H1 (cell line): ENCODE data around the gene HOXB8. TPM values are rescaled to one million over a fixed set of nuclear protein-coding genes. Genes with fewer than 3 reads are reported as not detected.
A peak's percentile ranks its signal among the peaks of the same experiment; 100 is the strongest.

Source experiments
- CTCF ChIA-PET: fragments of 300-600 bp; sonication (Branson Sonifier 250); formaldehyde crosslinking; loops from one replicate; lab custom pipeline; 2021; ENCODE audit not compliant: partially characterized antibody; lab: Charles Lee
- POLR2A ChIA-PET: fragments of 300-600 bp; sonication (Branson Sonifier 250); formaldehyde crosslinking; loops from one replicate; lab custom pipeline; 2021; ENCODE audit warnings: inconsistent platforms; ENCODE audit not compliant: partially characterized antibody; lab: Charles Lee
- DNase-seq, 2 experiments: peaks; one replicate each; pipeline versions ENCODE4 v3.0.0 to v3.0.0-alpha.2; 2010 to 2022; ENCODE audit warnings: low spot score in 2 of 2, low read depth in 1 of 2, mixed read lengths in 1 of 2
- FAIRE-seq: peaks from 2 replicates; lab custom pipeline; 2011; peaks lifted over from hg19 to GRCh38; lab: Jason Lieb, UNC
- H2AFZ ChIP-seq: 2 replicates; pipeline ENCODE4 v1.8.1; 2012; ENCODE audit warnings: low read length, inconsistent platforms
- H2AK5ac ChIP-seq: 2 replicates; pipeline ENCODE4 v1.6.1; 2013; ENCODE audit warnings: low read depth, low read length
- H2BK120ac ChIP-seq: replicated peaks from 2 replicates; pipeline ENCODE3; 2013; ENCODE audit warnings: low read depth, low read length, inconsistent platforms
- H2BK12ac ChIP-seq: 2 replicates; pipeline ENCODE4 v1.6.1; 2013; ENCODE audit warnings: low read depth, low read length
- H2BK15ac ChIP-seq: 2 replicates; pipeline ENCODE4 v1.6.1; 2013; ENCODE audit warnings: low read length
- H2BK20ac ChIP-seq: 2 replicates; pipeline ENCODE4 v1.6.1; 2013; ENCODE audit warnings: low read length
- H2BK5ac ChIP-seq: 2 replicates; pipeline ENCODE4 v1.6.1; 2013; ENCODE audit warnings: low read depth, low read length
- H3K14ac ChIP-seq: 2 replicates; pipeline ENCODE4 v1.6.1; 2013; ENCODE audit warnings: inconsistent platforms; ENCODE audit not compliant: insufficient read length
- H3K18ac ChIP-seq: 2 replicates; pipeline ENCODE4 v1.6.1; 2013; ENCODE audit warnings: low read length; ENCODE audit errors: extremely low read depth
- H3K23ac ChIP-seq: 2 replicates; pipeline ENCODE4 v1.6.1; 2013; ENCODE audit warnings: inconsistent platforms; ENCODE audit not compliant: insufficient read length
- H3K23me2 ChIP-seq: 2 replicates; pipeline ENCODE4 v1.6.1; 2013; ENCODE audit warnings: low read depth, low read length
- H3K27ac ChIP-seq: 2 replicates; pipeline ENCODE4 v1.6.1; 2011; ENCODE audit warnings: low read depth, low read length, inconsistent platforms
- H3K27me3 ChIP-seq, 4 experiments: replicated peaks in 1 of 4; 1 replicate in 1 of 4; 2 replicates in 3 of 4; pipeline versions ENCODE4 v1.6.1 to v1.8.1; 2011 to 2013; ENCODE audit warnings: low read length in 3 of 4, mild to moderate bottlenecking in 3 of 4, inconsistent platforms in 2 of 4, mixed read lengths in 2 of 4, moderate library complexity in 1 of 4; ENCODE audit not compliant: control insufficient read depth in 3 of 4, insufficient read depth in 3 of 4; ENCODE audit errors: extremely low read depth in 1 of 4
- H3K36me3 ChIP-seq, 4 experiments: 2 replicates each; pipeline versions ENCODE4 v1.6.1 to v1.8.1; 2011 to 2013; ENCODE audit warnings: mild to moderate bottlenecking in 4 of 4, low read length in 3 of 4, moderate library complexity in 2 of 4, control low read depth in 1 of 4, inconsistent platforms in 1 of 4; ENCODE audit not compliant: insufficient read depth in 4 of 4, control insufficient read depth in 2 of 4
- H3K4ac ChIP-seq: replicated peaks from 2 replicates; pipeline ENCODE3; 2013; ENCODE audit warnings: low read length, low read depth, mixed read lengths, inconsistent platforms; ENCODE audit not compliant: insufficient read length
- H3K4me1 ChIP-seq, 4 experiments: replicated peaks in 1 of 4; 1 replicate in 1 of 4; 2 replicates in 3 of 4; pipeline versions ENCODE4 v1.6.1 to v1.8.1; 2011 to 2013; ENCODE audit warnings: low read length in 3 of 4, inconsistent platforms in 2 of 4, mixed read lengths in 1 of 4; ENCODE audit not compliant: insufficient read depth in 4 of 4, control insufficient read depth in 3 of 4
- H3K4me2 ChIP-seq, 2 experiments: 2 replicates each; pipeline versions ENCODE4 v1.6.1 to v1.8.1; 2011 to 2013; ENCODE audit warnings: low read depth in 2 of 2, low read length in 2 of 2, control low read depth in 1 of 2, inconsistent platforms in 1 of 2, mild to moderate bottlenecking in 1 of 2; ENCODE audit not compliant: insufficient read depth in 1 of 2
- H3K4me3 ChIP-seq, 4 experiments: fragments of 200-600, 300-600 bp in 1 of 4; sonication (generic), shearing (Covaris generic), sonication (Bioruptor Twin) in 1 of 4; 2 replicates each; pipeline versions ENCODE4 v1.5.1 to v1.8.1; 2011 to 2016; ENCODE audit warnings: low read length in 4 of 4, low read depth in 3 of 4, control low read depth in 2 of 4, inconsistent platforms in 2 of 4, mild to moderate bottlenecking in 2 of 4, mixed read lengths in 1 of 4, moderate library complexity in 1 of 4; ENCODE audit not compliant: insufficient read depth in 2 of 4; ENCODE audit errors: extremely low read depth in 1 of 4
- H3K56ac ChIP-seq: replicated peaks from 2 replicates; pipeline ENCODE3; 2013; ENCODE audit warnings: low read depth, mild to moderate bottlenecking, mixed read lengths, low read length, inconsistent platforms; ENCODE audit not compliant: insufficient read length
- H3K79me1 ChIP-seq: 2 replicates; pipeline ENCODE4 v1.6.1; 2013; ENCODE audit warnings: low read depth, low read length, control low read depth
- H3K79me2 ChIP-seq, 2 experiments: 2 replicates each; pipeline versions ENCODE4 v1.6.1 to v1.8.1; 2012 to 2013; ENCODE audit warnings: low read length in 2 of 2, mild to moderate bottlenecking in 2 of 2, inconsistent platforms in 1 of 2; ENCODE audit not compliant: insufficient read depth in 2 of 2, control insufficient read depth in 1 of 2
- H3K9ac ChIP-seq, 4 experiments: replicated peaks in 1 of 4; 1 replicate in 1 of 4; 2 replicates in 3 of 4; pipeline versions ENCODE4 v1.6.1 to v1.8.1; 2011 to 2013; ENCODE audit warnings: low read depth in 3 of 4, low read length in 3 of 4, control low read depth in 2 of 4, mild to moderate bottlenecking in 2 of 4, moderate library complexity in 2 of 4, inconsistent platforms in 1 of 4; ENCODE audit errors: extremely low read depth in 1 of 4
- H3K9me3 ChIP-seq, 2 experiments: 2 replicates each; pipeline versions ENCODE4 v1.6.1 to v1.8.1; 2012 to 2013; ENCODE audit warnings: mild to moderate bottlenecking in 2 of 2, moderate library complexity in 2 of 2, control low read depth in 1 of 2, inconsistent platforms in 1 of 2, low read depth in 1 of 2, low read length in 1 of 2, mixed read lengths in 1 of 2; ENCODE audit not compliant: insufficient read depth in 2 of 2
- H4K20me1 ChIP-seq, 2 experiments: replicated peaks in 1 of 2; 2 replicates each; pipeline versions ENCODE3 to v1.8.1; 2011 to 2013; ENCODE audit warnings: inconsistent platforms in 2 of 2, low read length in 2 of 2, mild to moderate bottlenecking in 1 of 2; ENCODE audit not compliant: insufficient read depth in 2 of 2, control insufficient read depth in 1 of 2
- H4K5ac ChIP-seq: 2 replicates; pipeline ENCODE4 v1.6.1; 2013; ENCODE audit warnings: low read length, low read depth, mixed read lengths, inconsistent platforms; ENCODE audit not compliant: insufficient read length
- H4K8ac ChIP-seq: 2 replicates; pipeline ENCODE4 v1.8.0; 2013; ENCODE audit warnings: mild to moderate bottlenecking, moderate library complexity, low read length, inconsistent platforms; ENCODE audit not compliant: insufficient read depth; ENCODE audit errors: extremely low read depth
- H4K91ac ChIP-seq: replicated peaks from 2 replicates; pipeline ENCODE3; 2013; ENCODE audit warnings: low read length, mixed read lengths, inconsistent platforms; ENCODE audit not compliant: insufficient read length
- CBX5 ChIP-seq: fragments of 300-800, 300-1000 bp; sonication (generic); IDR thresholded peaks from 2 replicates; pipeline ENCODE4 v1.7.1; 2016; ENCODE audit warnings: antibody characterized with exemption, low read length, low read depth
- CBX8 ChIP-seq: fragments of 300-800, 300-1000 bp; sonication (generic); IDR thresholded peaks from 2 replicates; pipeline ENCODE4 v1.7.1; 2016; ENCODE audit warnings: low read depth, low read length, borderline replicate concordance
- EGR1 ChIP-seq: IDR thresholded peaks from 2 replicates; pipeline ENCODE4 v1.6.1; 2011; ENCODE audit warnings: low read depth, low read length, borderline replicate concordance
- KDM1A ChIP-seq: fragments of 200-600, 300-600 bp; sonication (generic); IDR thresholded peaks from 2 replicates; pipeline ENCODE4 v1.7.1; 2016; ENCODE audit warnings: mild to moderate bottlenecking, low read length, borderline replicate concordance
- POU5F1 ChIP-seq: IDR thresholded peaks from 2 replicates; pipeline ENCODE4 v1.6.1; 2011; ENCODE audit warnings: low read depth, mild to moderate bottlenecking, low read length, moderate library complexity
- RFX5 ChIP-seq: IDR thresholded peaks from 2 replicates; pipeline ENCODE4 v1.6.1; 2011; ENCODE audit warnings: low read depth, low read length, improper control_type of control experiment, borderline replicate concordance
- RNF2 ChIP-seq: fragments of 200-900, 300-1000 bp; sonication (generic); IDR thresholded peaks from 2 replicates; pipeline ENCODE4 v1.7.1; 2016; ENCODE audit warnings: borderline replicate concordance, low read depth, mild to moderate bottlenecking, antibody characterized with exemption, low read length; ENCODE audit not compliant: poor library complexity, severe bottlenecking; ENCODE audit errors: missing control alignments
- SIX5 ChIP-seq: IDR thresholded peaks from 2 replicates; pipeline ENCODE4 v1.6.1; 2011; ENCODE audit warnings: mild to moderate bottlenecking, low read depth, low read length
- WGBS, 2 experiments: shearing (Covaris generic) in 1 of 2; methylation state at CpG; one replicate each; pipeline versions ENCODE4 v1.1.6 to v1.1.7; 2013 to 2015; ENCODE audit warnings: low lambda C conversion rate in 2 of 2, mixed read lengths in 2 of 2, inconsistent platforms in 1 of 2, low coverage in 1 of 2, missing lambda C conversion rate in 1 of 2; ENCODE audit not compliant: insufficient replicate concordance in 2 of 2, insufficient coverage in 1 of 2, insufficient read length in 1 of 2; ENCODE audit errors: extremely low coverage in 1 of 2, missing lambda C conversion rate in 1 of 2; 5-methylcytosine and 5-hydroxymethylcytosine counted together
- polyA plus RNA-seq, 7 experiments: library from polyadenylated mRNA; depleted of rRNA in 3 of 7; stranded (reverse) in 5 of 7; unstranded in 2 of 7; fragments of >200 nt in 5 of 7; fragments of 200-250 nt in 2 of 7; gene quantifications; 1 replicate in 5 of 7; 2 replicates in 1 of 7; 4 replicates in 1 of 7; pipeline versions ENCODE4 v1.2.1 to v1.2.3, GENCODE V29; 2011 to 2013; ENCODE audit warnings: missing spikeins in 2 of 7, mixed read lengths in 2 of 7
- total RNA-seq: library from RNA; stranded (reverse); fragmentation: NEBNext Ultra II Directional; extraction: Animal tissue kit (Norgen Biotek cat#: 25700); gene quantifications from 2 replicates; pipeline ENCODE4 v1.2.1, GENCODE V29; 2021
- TF ChIP-seq, protein P1 (sequence below): IDR thresholded peaks from 2 replicates; pipeline ENCODE4 v1.6.1; 2012; ENCODE audit warnings: inconsistent platforms
- TF ChIP-seq, protein P2 (sequence below): IDR thresholded peaks from 2 replicates; pipeline ENCODE4 v1.6.1; 2011; ENCODE audit warnings: low read depth, mild to moderate bottlenecking, low read length; ENCODE audit not compliant: insufficient read depth

HOXB8 gene
- total and polyA plus RNA-seq, 2 of the 8 experiments (the other 6 are each of a cell fraction or from before 2014, with no cell fraction given), result not detected

DNA sequence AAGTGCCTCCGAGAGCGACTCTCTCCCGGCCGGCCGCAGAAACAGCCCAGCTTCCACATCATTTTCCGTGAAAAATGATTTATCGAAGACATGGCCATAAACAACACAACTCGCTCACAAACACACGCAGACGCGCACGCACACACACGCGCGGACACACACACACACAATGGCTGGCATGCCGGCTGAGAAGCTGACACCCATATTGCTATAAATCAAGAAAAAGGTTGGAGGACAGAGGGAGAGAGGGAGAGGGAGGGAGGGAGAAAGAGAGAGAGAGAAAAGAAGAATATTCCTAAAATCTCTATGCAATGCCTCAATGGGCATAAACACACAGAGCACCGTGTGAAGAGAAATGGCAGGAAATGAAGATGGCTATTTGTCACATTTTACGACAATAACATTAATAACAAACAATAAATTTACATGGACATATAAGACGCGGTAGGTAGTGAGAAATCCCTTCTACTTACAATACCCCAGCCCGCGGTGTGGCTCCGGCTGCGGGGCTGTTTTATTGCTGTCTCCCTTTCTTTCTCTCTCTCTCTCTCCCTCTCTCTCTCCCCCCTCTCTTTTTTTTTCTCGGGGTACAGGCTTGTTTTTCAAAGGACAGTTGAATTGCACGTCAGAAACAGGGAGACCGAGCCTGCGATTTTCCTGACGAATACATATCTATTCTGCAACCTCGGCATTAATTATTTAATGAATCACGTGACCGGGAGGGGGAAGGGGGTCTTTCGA is 46.4 kb downstream of the HOXB8 start:
- H3K27me3 ChIP-seq, result peaks cover 99 to 100% (median 100%) of the 10 kb centered on the region in 4 experiments
- no peak overlapping the region for H3K4ac ChIP-seq
- peak; percentile 8; the same call in 1 of the 2 replicates for TF ChIP-seq EGR1
- peak; percentile 95 for TF ChIP-seq CBX8
- TF ChIP-seq RNF2, result peak; percentile 93
- TF ChIP-seq, protein P1, sequence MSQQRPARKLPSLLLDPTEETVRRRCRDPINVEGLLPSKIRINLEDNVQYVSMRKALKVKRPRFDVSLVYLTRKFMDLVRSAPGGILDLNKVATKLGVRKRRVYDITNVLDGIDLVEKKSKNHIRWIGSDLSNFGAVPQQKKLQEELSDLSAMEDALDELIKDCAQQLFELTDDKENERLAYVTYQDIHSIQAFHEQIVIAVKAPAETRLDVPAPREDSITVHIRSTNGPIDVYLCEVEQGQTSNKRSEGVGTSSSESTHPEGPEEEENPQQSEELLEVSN, result no peak
- no peak for TF ChIP-seq CBX5
- TF ChIP-seq RFX5, result no peak
- no peak for TF ChIP-seq KDM1A
- no peak for TF ChIP-seq POU5F1
- TF ChIP-seq, protein P2, sequence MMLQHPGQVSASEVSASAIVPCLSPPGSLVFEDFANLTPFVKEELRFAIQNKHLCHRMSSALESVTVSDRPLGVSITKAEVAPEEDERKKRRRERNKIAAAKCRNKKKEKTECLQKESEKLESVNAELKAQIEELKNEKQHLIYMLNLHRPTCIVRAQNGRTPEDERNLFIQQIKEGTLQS, result no peak
- no peak for TF ChIP-seq SIX5

More for the DNA sequence above, 46.4 kb downstream of the HOXB8 start:
- Histone ChIP-seq H3K4me1 (peaks cover 0 to 7% (median 4%) of the 10 kb centered on the region in 4 experiments; a peak in 5 of 7 replicates), H3K79me2 (no peaks in the 10 kb centered on the region), H4K8ac (no peak overlapping the region), H3K79me1 (no peaks in the 10 kb centered on the region), H3K4me2 (no peak overlapping the region), H4K20me1 (peaks cover 9 to 44% of the 10 kb centered on the region in 2 experiments), H3K9ac (no peak overlapping the region), H2BK5ac (no peak overlapping the region), H3K18ac (no peak overlapping the region), H2AK5ac (no peak overlapping the region), H4K5ac (no peak overlapping the region), H3K23ac (no peak overlapping the region), H2BK120ac (no peak overlapping the region), H2BK15ac (no peak overlapping the region), H3K36me3 (no peaks in the 10 kb centered on the region; a peak in 1 of 8 replicates), H2AFZ (no peak overlapping the region), H3K4me3 (no peak overlapping the region), H4K91ac (no peak overlapping the region), H3K56ac (no peak overlapping the region), H2BK12ac (peak overlapping the region; percentile 89; the same call in 1 of the 2 replicates), H3K27ac (no peak overlapping the region), H2BK20ac (no peak overlapping the region), H3K14ac (no peak overlapping the region), H3K23me2 (peaks cover 4% of the 10 kb centered on the region; the same call in 1 of the 2 replicates), H3K9me3 (no peaks in the 10 kb centered on the region)
- no peak for DNase-seq
- POLR2A ChIA-PET, result interaction anchor here (1.4 to 1.8 kb wide), 2 partner anchors 12 kb away, joined by 4 to 8 read pairs; no protein-coding TSS in a partner anchor
- 12% methylated on average over 33 of the region's 33 CpGs; no CpG with 5 or more reads in 1 of the 2 experiments for WGBS, 2 experiments
- no peak for FAIRE-seq
- CTCF ChIA-PET, result interaction anchor here (0.5 to 4.8 kb wide), 10 partner anchors 10 to 526 kb away, joined by 3 to 32 read pairs (median 5); partner anchors contain the start of genes HOXB4 and HOXB5
